ENCODE data around the gene AKT3.

DNA sequence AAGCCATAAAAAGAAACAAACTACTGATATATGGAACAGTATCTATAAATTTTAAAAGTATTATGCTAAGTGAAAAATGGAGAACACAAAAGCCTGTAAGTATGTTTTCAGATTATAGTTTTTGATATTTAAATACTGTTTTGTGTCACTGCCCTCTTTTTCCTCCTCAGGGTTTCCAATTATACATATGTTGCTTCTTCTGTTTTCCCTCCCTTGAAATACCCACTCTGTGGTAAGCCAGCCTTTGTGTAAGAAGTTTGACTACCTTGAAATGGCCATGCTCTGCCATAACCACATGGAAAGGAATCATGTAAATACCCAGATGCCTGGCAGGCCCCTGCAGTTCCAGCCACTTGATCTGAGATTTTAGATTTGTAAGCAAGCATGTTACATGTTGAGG is 248.3 kb downstream of the AKT3 start:
- TF ChIP-seq, protein P1, sequence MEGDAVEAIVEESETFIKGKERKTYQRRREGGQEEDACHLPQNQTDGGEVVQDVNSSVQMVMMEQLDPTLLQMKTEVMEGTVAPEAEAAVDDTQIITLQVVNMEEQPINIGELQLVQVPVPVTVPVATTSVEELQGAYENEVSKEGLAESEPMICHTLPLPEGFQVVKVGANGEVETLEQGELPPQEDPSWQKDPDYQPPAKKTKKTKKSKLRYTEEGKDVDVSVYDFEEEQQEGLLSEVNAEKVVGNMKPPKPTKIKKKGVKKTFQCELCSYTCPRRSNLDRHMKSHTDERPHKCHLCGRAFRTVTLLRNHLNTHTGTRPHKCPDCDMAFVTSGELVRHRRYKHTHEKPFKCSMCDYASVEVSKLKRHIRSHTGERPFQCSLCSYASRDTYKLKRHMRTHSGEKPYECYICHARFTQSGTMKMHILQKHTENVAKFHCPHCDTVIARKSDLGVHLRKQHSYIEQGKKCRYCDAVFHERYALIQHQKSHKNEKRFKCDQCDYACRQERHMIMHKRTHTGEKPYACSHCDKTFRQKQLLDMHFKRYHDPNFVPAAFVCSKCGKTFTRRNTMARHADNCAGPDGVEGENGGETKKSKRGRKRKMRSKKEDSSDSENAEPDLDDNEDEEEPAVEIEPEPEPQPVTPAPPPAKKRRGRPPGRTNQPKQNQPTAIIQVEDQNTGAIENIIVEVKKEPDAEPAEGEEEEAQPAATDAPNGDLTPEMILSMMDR (IDR thresholded peaks at IDR 0.05) = no peak
- no peak for TF ChIP-seq POLR2A (IDR thresholded peaks at IDR 0.05)

Measured in vagina (tissue), 2 donors.